Keratinocyte (primary cell): Measurements from ENCODE around the gene USHBP1. TPM values are rescaled to one million over a fixed set of nuclear protein-coding genes. Genes with fewer than 3 reads are reported as not detected.

Experiments used
- DNase-seq: peaks from one replicate; pipeline ENCODE4 v3.0.0-alpha.2; 2011; ENCODE audit warnings: low read depth, missing footprints, low spot score
- FAIRE-seq: peaks from 2 replicates; lab custom pipeline; 2011; peaks lifted over from hg19 to GRCh38; lab: Jason Lieb, UNC
- H2AFZ ChIP-seq: 2 replicates; pipeline ENCODE4 v1.6.0; 2012; ENCODE audit warnings: low read length, control low read depth, inconsistent platforms; ENCODE audit not compliant: control insufficient read depth
- H3K27ac ChIP-seq: 2 replicates; pipeline ENCODE4 v1.5.1; 2011; ENCODE audit warnings: low read length; ENCODE audit not compliant: control insufficient read depth, insufficient read depth
- H3K27me3 ChIP-seq: 3 replicates; pipeline ENCODE4 v1.6.0; 2011; ENCODE audit warnings: low read length; ENCODE audit not compliant: control insufficient read depth, insufficient read depth; ENCODE audit errors: extremely low read depth
- H3K36me3 ChIP-seq, 2 experiments: 2 replicates in 1 of 2; 3 replicates in 1 of 2; pipeline ENCODE4 v1.5.1; 2011; ENCODE audit warnings: low read length in 2 of 2, mild to moderate bottlenecking in 1 of 2; ENCODE audit not compliant: control insufficient read depth in 2 of 2, insufficient read depth in 2 of 2; ENCODE audit errors: extremely low read depth in 1 of 2
- H3K4me1 ChIP-seq: 3 replicates; pipeline ENCODE4 v1.5.1; 2011; ENCODE audit warnings: low read length; ENCODE audit not compliant: control insufficient read depth, insufficient read depth; ENCODE audit errors: extremely low read depth
- H3K4me2 ChIP-seq: 3 replicates; pipeline ENCODE4 v1.6.0; 2011; ENCODE audit warnings: low read depth, low read length; ENCODE audit not compliant: control insufficient read depth, insufficient read depth; ENCODE audit errors: extremely low read depth
- H3K4me3 ChIP-seq, 3 experiments: fragments of 200-600 bp in 1 of 3; sonication (generic) in 1 of 3; 2 replicates in 2 of 3; 3 replicates in 1 of 3; pipeline ENCODE4 v1.5.1; 2011 to 2016; ENCODE audit warnings: low read length in 3 of 3, mild to moderate bottlenecking in 3 of 3, control low read depth in 2 of 3, inconsistent platforms in 1 of 3, low read depth in 1 of 3, mixed read lengths in 1 of 3, mixed run types in 1 of 3, moderate library complexity in 1 of 3; ENCODE audit not compliant: control insufficient read depth in 2 of 3, insufficient read depth in 2 of 3; ENCODE audit errors: extremely low read depth in 1 of 3
- H3K79me2 ChIP-seq: 2 replicates; pipeline ENCODE4 v1.6.0; 2012; ENCODE audit warnings: low read length; ENCODE audit not compliant: control insufficient read depth, insufficient read depth
- H3K9ac ChIP-seq: 3 replicates; pipeline ENCODE4 v1.6.0; 2011; ENCODE audit warnings: low read length; ENCODE audit not compliant: control insufficient read depth, insufficient read depth; ENCODE audit errors: extremely low read depth
- H3K9me1 ChIP-seq: 3 replicates; pipeline ENCODE4 v1.6.0; 2011; ENCODE audit warnings: low read length; ENCODE audit not compliant: control insufficient read depth, insufficient read depth; ENCODE audit errors: extremely low read depth
- H3K9me3 ChIP-seq: 2 replicates; pipeline ENCODE4 v1.5.1; 2012; ENCODE audit warnings: low read depth, low read length; ENCODE audit not compliant: control insufficient read depth
- H4K20me1 ChIP-seq: 3 replicates; pipeline ENCODE4 v1.6.0; 2011; ENCODE audit warnings: low read length; ENCODE audit not compliant: control insufficient read depth, insufficient read depth; ENCODE audit errors: extremely low read depth
- CTCF ChIP-seq, 3 experiments: IDR thresholded peaks in 1 of 3; conservative IDR thresholded peaks in 1 of 3; optimal IDR thresholded peaks in 1 of 3; 2 replicates in 2 of 3; 3 replicates in 1 of 3; pipeline versions ENCODE3 to v1.5.1; 2011; ENCODE audit warnings: low read length in 3 of 3, mild to moderate bottlenecking in 3 of 3, moderate library complexity in 2 of 3, control low read depth in 1 of 3, inconsistent platforms in 1 of 3; ENCODE audit not compliant: insufficient read depth in 2 of 3; ENCODE audit errors: extremely low read depth in 1 of 3
- EZH2 ChIP-seq: IDR thresholded peaks from one replicate; pipeline ENCODE4 v1.6.1; 2012; ENCODE audit warnings: inconsistent platforms, mild to moderate bottlenecking, low read length, moderate library complexity
- dilution Hi-C: fragments of 300-500 bp; cut with MboI; formaldehyde crosslinking; loops from one replicate; pipeline ENCODE4 v1.7.0; 2020; ENCODE audit warnings: low sequenced_read_pairs; ENCODE audit not compliant: extremely low pct_ligation_motif_present
- polyA plus RNA-seq, 5 experiments: library from polyadenylated mRNA; depleted of rRNA in 3 of 5; stranded (reverse) in 3 of 5; stranded (forward) in 1 of 5; unstranded in 1 of 5; fragments of >200 nt; gene quantifications; 1 replicate in 1 of 5; 2 replicates in 3 of 5; 3 replicates in 1 of 5; pipeline versions ENCODE4 v1.2.1 to v1.2.3, GENCODE V29; 2011 to 2012; ENCODE audit warnings: missing spikeins in 2 of 5, low read depth in 1 of 5, low replicate concordance in 1 of 5

The USHBP1 gene
- polyA plus RNA-seq, 1 donor (not counting 4 experiments of a cell fraction or from before 2014, with no cell fraction given), result not detected

GRCh38 chr19:17220207-17220758 lies 44.3 kb downstream of the USHBP1 start:
- peak overlapping the region; percentile 60 for H3K9ac ChIP-seq
- H2AFZ ChIP-seq, result peak overlapping the region; percentile 66
- no peaks in the 10 kb centered on the region for H4K20me1 ChIP-seq
- TF ChIP-seq CTCF (optimal IDR thresholded peaks at IDR 0.05 in 1 of 3, IDR thresholded peaks at IDR 0.05 in 1 of 3, conservative IDR thresholded peaks at IDR 0.05 in 1 of 3; ENCODE audit: extremely low read depth in 1 of 3, insufficient read depth in 2 of 3, low read length in 3 of 3) (no peak), EZH2 (no peak)
- peak overlapping the region; percentile 59 for H3K4me2 ChIP-seq
- DNase-seq (no peak), FAIRE-seq (peak; percentile 66)
- H3K27me3 ChIP-seq, result no peaks in the 10 kb centered on the region
- no peaks in the 10 kb centered on the region for H3K9me1 ChIP-seq
- H3K79me2 ChIP-seq, result no peaks in the 10 kb centered on the region
- peaks cover 2 to 12% of the 10 kb centered on the region in 2 experiments for H3K36me3 ChIP-seq
- H3K27ac ChIP-seq, result peak overlapping the region; percentile 23
- peaks cover 8% of the 10 kb centered on the region for H3K4me1 ChIP-seq
- dilution Hi-C loops, result no loop called here
- no peaks in the 10 kb centered on the region for H3K9me3 ChIP-seq
- no peak overlapping the region for H3K4me3 ChIP-seq

- no peak for TF ChIP-seq EZH2
- TF ChIP-seq CTCF (optimal IDR thresholded peaks at IDR 0.05 in 1 of 3, IDR thresholded peaks at IDR 0.05 in 1 of 3, conservative IDR thresholded peaks at IDR 0.05 in 1 of 3; ENCODE audit: extremely low read depth in 1 of 3, insufficient read depth in 2 of 3, low read length in 3 of 3), result no peak
- Histone ChIP-seq H3K9me3 (no peaks in the 10 kb centered on the region), H4K20me1 (no peaks in the 10 kb centered on the region), H3K4me3 (no peak overlapping the region), H3K27ac (no peak overlapping the region), H3K4me2 (no peak overlapping the region), H3K79me2 (no peaks in the 10 kb centered on the region), H3K9ac (no peak overlapping the region), H3K27me3 (no peaks in the 10 kb centered on the region), H2AFZ (no peak overlapping the region), H3K4me1 (peaks cover 14% of the 10 kb centered on the region), H3K36me3 (peaks cover 2 to 12% of the 10 kb centered on the region in 2 experiments), H3K9me1 (no peaks in the 10 kb centered on the region)
- dilution Hi-C loops, result no loop called here
- FAIRE-seq (no peak), DNase-seq (no peak)
Measured at GRCh38 chr19:17219286-17219685, 45.3 kb downstream of the USHBP1 start.
